Measurements from ENCODE around the gene WDFY2. TPM values are rescaled to one million over a fixed set of nuclear protein-coding genes. Genes with fewer than 3 reads are reported as not detected.

WDFY2 gene
- total and polyA plus RNA-seq, 4 donors, result 3.4 to 10.5 (median 5.8) TPM

DNA sequence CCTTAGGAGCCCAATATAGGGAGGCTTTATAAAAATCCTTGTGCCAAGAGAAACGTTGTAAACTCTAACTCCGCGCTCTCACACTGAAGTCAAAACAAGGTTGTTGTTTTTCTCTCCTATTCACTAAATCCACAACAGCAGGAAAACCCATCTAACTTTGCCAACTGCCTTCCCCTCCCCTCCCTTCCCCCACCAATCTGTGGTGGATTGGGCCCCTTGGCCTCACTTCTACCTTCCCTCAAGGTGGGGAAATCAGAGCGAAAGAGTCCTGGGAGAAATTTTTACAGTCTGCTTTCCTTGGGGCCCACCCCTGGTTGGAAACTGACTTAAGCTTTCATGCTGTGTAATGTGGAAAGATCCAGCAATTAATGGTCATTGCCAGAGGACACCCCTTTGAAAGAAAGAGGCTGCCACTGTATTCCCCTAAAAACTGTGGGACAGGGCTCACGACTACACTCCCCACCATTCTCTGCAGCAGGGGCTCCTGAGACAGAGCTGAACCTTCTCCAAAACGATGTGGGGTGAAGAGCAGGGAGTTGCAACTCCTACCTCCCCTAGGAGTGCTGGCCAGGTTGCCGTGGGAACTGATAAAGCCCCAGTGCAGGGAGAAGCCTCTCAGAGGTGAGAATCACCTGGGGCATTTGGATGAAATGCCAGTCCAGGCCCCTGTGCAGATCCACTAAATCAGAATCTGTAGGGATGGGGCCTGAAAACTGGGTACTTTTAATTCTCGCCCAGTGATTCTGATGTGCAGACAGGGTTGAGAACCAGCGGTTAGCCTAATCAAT lies 218.6 kb downstream of the WDFY2 start:
- Histone ChIP-seq H3K4me1 (ENCODE audit: control insufficient read depth in 4 of 4, insufficient read depth in 4 of 4, low read length in 3 of 4) (peaks cover 4 to 38% (median 22%) of the 10 kb centered on the region in 4 donors), H3K27ac (ENCODE audit: low read depth in 1 of 2, low read length in 2 of 2) (peak overlapping the region; percentile 99 to 100), H3K9ac (ENCODE audit: low read depth in 1 of 2, low read length in 2 of 2) (peak overlapping the region; percentile 70 to 96), H3K4me3 (ENCODE audit: low read depth in 1 of 3, low read length in 3 of 3) (peak overlapping the region; percentile 59 to 89 (median 70)), H3K36me3 (ENCODE audit: control insufficient read depth in 4 of 4, insufficient read depth in 3 of 4, low read depth in 1 of 4, low read length in 3 of 4) (no peaks in the 10 kb centered on the region), H3K9me3 (ENCODE audit: control insufficient read depth in 4 of 4, low read length in 3 of 4) (no peaks in the 10 kb centered on the region), H3K27me3 (ENCODE audit: control insufficient read depth in 4 of 4, insufficient read depth in 4 of 4, low read length in 3 of 4) (no peaks in the 10 kb centered on the region)
- no peak for DNase-seq (ENCODE audit: low spot score)
- TF ChIP-seq FOXA1 (IDR thresholded peaks at IDR 0.05), result no peak
- TF ChIP-seq GABPA (IDR thresholded peaks at IDR 0.05 in 1 of 2, conservative IDR thresholded peaks at IDR 0.05 in 1 of 2), result no peak
- TF ChIP-seq RAD21 (IDR thresholded peaks at IDR 0.05), result no peak
- TF ChIP-seq, protein P1, sequence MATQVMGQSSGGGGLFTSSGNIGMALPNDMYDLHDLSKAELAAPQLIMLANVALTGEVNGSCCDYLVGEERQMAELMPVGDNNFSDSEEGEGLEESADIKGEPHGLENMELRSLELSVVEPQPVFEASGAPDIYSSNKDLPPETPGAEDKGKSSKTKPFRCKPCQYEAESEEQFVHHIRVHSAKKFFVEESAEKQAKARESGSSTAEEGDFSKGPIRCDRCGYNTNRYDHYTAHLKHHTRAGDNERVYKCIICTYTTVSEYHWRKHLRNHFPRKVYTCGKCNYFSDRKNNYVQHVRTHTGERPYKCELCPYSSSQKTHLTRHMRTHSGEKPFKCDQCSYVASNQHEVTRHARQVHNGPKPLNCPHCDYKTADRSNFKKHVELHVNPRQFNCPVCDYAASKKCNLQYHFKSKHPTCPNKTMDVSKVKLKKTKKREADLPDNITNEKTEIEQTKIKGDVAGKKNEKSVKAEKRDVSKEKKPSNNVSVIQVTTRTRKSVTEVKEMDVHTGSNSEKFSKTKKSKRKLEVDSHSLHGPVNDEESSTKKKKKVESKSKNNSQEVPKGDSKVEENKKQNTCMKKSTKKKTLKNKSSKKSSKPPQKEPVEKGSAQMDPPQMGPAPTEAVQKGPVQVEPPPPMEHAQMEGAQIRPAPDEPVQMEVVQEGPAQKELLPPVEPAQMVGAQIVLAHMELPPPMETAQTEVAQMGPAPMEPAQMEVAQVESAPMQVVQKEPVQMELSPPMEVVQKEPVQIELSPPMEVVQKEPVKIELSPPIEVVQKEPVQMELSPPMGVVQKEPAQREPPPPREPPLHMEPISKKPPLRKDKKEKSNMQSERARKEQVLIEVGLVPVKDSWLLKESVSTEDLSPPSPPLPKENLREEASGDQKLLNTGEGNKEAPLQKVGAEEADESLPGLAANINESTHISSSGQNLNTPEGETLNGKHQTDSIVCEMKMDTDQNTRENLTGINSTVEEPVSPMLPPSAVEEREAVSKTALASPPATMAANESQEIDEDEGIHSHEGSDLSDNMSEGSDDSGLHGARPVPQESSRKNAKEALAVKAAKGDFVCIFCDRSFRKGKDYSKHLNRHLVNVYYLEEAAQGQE (IDR thresholded peaks at IDR 0.05), result no peak
- TF ChIP-seq, protein P2, sequence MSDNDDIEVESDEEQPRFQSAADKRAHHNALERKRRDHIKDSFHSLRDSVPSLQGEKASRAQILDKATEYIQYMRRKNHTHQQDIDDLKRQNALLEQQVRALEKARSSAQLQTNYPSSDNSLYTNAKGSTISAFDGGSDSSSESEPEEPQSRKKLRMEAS (IDR thresholded peaks at IDR 0.05), result no peak
- no peak for TF ChIP-seq HNF4A (conservative IDR thresholded peaks at IDR 0.05)
- TF ChIP-seq HNF4G (IDR thresholded peaks at IDR 0.05), result no peak
- TF ChIP-seq FOXA2 (IDR thresholded peaks at IDR 0.05), result no peak
- TF ChIP-seq, protein P3, sequence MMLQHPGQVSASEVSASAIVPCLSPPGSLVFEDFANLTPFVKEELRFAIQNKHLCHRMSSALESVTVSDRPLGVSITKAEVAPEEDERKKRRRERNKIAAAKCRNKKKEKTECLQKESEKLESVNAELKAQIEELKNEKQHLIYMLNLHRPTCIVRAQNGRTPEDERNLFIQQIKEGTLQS (IDR thresholded peaks at IDR 0.05), result no peak
- TF ChIP-seq TAF1 (conservative IDR thresholded peaks at IDR 0.05), result no peak
- TF ChIP-seq SP1 (IDR thresholded peaks at IDR 0.05), result no peak
- TF ChIP-seq EGR1 (IDR thresholded peaks at IDR 0.05; ENCODE audit: low read depth in 2 of 2), result no peak
- no peak for TF ChIP-seq RXRA (IDR thresholded peaks at IDR 0.05)
- TF ChIP-seq NR2F2 (IDR thresholded peaks at IDR 0.05), result no peak
- TF ChIP-seq, protein P4, sequence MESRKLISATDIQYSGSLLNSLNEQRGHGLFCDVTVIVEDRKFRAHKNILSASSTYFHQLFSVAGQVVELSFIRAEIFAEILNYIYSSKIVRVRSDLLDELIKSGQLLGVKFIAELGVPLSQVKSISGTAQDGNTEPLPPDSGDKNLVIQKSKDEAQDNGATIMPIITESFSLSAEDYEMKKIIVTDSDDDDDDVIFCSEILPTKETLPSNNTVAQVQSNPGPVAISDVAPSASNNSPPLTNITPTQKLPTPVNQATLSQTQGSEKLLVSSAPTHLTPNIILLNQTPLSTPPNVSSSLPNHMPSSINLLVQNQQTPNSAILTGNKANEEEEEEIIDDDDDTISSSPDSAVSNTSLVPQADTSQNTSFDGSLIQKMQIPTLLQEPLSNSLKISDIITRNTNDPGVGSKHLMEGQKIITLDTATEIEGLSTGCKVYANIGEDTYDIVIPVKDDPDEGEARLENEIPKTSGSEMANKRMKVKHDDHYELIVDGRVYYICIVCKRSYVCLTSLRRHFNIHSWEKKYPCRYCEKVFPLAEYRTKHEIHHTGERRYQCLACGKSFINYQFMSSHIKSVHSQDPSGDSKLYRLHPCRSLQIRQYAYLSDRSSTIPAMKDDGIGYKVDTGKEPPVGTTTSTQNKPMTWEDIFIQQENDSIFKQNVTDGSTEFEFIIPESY (IDR thresholded peaks at IDR 0.05), result no peak
- WGBS, result 66% methylated on average over 9 of the region's 9 CpGs
